HG02678 (cell line): ENCODE measurements around the gene TSC2.

ENCODE experiments used
- ATAC-seq: cut with Tn5 transposase; IDR thresholded peaks from one replicate; pipeline ENCODE4 v1.9.1; 2021; ENCODE audit warnings: mild to moderate bottlenecking, moderate library complexity; ENCODE audit not compliant: unreplicated experiment

TSC2 gene

DNA sequence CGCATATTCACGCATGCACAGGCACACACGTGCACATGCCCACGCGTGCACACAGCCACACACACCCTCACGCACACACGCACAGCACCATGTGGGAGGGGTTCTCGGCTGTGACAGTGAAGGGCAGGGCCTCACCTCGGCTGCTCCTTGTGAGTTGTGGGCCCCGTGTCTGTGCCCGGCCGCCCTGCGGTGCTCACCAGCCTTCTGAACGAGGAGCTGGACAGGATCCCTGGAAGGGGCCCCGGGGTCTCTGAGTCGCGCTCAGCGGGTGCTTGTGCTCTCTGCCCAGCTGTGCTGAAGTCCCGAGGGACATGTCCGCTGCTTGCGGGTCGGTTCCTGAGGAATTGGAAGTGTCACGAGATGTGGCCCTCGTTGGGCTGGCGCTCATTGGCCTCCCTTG lies 16.1 kb downstream of the TSC2 start:
- no peak for ATAC-seq

DNA sequence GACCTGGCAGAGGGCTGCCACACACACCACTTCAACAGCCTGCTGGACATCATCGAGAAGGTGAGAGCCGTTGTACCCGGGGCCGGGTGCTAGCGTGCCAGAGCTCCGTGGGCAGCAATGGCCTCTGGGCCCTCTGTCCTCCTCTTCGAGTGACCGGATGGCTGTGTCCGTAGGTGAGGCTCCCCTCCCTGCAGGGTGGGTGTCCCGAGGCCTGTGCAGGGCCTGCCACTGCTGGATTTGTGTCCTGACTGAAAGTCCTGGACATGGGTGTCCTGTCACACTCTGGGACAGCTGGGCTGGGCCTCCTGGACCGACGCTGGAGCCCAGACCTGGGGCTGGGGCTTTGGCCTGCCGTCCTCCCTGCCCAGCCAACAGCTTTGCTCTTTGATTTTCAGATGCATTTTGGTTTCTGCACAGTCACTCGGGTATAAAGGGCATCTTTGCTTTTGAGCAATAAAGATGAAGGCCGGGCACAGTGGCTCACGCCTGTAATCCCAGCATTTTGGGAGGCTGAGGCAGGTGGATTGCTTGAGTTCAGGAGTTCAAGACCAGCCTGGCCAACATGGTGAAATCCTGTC lies 16.7 kb downstream of the TSC2 start:
- no peak for ATAC-seq

GRCh38 chr16:2066139-2066538 lies 18.4 kb downstream of the TSC2 start:
- ATAC-seq: no peak

- ATAC-seq: no peak
Measured at GRCh38 chr16:2070576-2071453, 23.0 kb downstream of the TSC2 start.

- ATAC-seq: no peak
Measured at GRCh38 chr16:2071454-2072202, 23.8 kb downstream of the TSC2 start.

- no peak for ATAC-seq
Measured at GRCh38 chr16:2072926-2073325, 25.1 kb downstream of the TSC2 start.

GRCh38 chr16:2074071-2074470 lies 26.3 kb downstream of the TSC2 start:
- ATAC-seq: no peak

GRCh38 chr16:2075631-2076030 lies 27.8 kb downstream of the TSC2 start:
- no peak for ATAC-seq

GRCh38 chr16:2076072-2076865 lies 28.5 kb downstream of the TSC2 start:
- ATAC-seq: no peak

DNA sequence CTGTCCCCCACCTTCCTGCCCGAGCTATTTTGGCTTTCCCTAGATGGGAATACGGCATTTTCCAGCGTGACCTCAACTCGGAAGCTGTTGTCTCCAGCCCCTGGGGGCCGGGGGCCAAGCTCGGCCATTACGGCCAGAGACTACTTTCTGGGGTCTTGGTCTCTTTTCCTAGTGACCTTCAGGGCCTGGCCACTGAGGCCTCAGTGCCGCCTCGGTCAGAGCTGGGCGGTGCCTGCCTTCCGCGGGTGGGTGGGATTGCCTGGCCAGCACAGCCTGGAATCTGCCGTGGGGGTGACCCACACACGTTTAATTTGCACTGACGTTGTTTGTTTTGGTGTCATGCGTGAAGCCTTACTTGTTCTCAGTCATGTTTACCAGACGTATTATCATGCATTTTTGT lies 29.2 kb downstream of the TSC2 start:
- ATAC-seq: no peak

GRCh38 chr16:2077696-2078095 lies 29.9 kb downstream of the TSC2 start:
- no peak for ATAC-seq

DNA sequence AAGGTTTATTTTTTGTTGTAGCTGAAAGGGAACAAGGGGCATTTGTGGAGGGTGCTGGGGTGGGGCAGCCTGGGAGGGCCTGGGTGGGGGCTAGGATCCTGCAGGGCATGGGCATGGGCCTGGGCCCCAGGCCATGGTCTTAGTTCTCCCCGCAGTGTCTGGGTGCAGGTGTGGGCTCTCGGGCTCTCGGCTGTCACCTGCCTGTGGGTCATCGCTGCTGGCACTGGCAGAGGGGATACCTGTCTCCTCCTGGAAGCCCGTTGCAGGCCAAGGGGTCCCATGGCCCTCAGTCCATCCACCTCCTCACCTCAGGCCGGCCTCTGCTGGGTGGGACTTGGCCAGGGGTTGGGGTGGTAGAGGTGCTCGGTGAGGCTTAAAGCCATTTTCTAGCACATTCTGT lies 30.3 kb downstream of the TSC2 start:
- ATAC-seq: no peak

DNA sequence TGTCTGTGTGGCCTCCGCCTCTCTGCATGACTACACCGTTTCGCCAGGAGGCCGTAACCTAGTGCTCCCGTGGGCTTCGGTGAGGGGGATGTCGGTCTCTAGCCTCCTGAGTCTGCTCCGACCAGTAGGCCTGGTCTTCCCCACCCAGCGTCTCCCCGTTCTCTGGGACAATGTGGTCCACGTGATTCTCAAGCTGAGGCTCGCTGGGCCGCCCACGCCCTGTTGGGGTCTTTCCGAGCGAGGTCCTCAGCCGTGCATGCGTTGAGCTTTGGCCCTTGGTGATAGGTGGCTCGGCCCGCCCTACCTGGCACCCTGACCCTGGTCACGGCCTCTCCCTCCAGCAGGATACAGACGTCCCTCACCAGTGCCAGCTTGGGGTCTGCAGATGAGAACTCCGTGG lies 30.9 kb downstream of the TSC2 start:
- no peak for ATAC-seq

DNA sequence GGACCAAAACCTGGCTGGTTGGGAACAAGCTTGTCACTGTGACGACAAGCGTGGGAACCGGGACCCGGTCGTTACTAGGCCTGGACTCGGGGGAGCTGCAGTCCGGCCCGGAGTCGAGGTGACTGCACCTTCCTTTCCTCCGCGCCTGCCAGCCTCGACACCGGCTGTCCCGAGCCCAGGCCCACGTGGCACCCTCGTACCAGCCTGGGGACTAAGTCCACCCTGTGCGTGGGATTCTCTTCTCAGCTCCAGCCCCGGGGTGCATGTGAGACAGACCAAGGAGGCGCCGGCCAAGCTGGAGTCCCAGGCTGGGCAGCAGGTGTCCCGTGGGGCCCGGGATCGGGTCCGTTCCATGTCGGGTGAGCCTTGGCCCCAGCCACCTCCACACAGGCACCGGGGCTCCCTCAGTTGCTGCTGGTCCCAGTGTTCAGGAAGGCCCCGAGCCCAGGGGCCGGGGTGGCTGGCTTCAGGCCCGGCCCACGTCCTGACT lies 31.6 kb downstream of the TSC2 start:
- ATAC-seq: no peak

DNA sequence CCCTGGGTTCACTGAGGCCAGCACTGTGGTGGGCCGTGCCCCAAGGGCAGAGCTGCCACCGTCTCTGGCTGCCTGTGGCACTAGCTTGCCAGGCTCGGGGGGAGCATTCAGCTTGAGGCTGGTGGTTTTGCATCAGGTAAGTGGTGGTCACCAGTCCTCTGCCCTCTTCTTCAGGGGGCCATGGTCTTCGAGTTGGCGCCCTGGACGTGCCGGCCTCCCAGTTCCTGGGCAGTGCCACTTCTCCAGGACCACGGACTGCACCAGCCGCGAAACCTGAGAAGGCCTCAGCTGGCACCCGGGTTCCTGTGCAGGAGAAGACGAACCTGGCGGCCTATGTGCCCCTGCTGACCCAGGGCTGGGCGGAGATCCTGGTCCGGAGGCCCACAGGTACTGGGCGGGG lies 32.2 kb downstream of the TSC2 start:
- ATAC-seq: no peak

DNA sequence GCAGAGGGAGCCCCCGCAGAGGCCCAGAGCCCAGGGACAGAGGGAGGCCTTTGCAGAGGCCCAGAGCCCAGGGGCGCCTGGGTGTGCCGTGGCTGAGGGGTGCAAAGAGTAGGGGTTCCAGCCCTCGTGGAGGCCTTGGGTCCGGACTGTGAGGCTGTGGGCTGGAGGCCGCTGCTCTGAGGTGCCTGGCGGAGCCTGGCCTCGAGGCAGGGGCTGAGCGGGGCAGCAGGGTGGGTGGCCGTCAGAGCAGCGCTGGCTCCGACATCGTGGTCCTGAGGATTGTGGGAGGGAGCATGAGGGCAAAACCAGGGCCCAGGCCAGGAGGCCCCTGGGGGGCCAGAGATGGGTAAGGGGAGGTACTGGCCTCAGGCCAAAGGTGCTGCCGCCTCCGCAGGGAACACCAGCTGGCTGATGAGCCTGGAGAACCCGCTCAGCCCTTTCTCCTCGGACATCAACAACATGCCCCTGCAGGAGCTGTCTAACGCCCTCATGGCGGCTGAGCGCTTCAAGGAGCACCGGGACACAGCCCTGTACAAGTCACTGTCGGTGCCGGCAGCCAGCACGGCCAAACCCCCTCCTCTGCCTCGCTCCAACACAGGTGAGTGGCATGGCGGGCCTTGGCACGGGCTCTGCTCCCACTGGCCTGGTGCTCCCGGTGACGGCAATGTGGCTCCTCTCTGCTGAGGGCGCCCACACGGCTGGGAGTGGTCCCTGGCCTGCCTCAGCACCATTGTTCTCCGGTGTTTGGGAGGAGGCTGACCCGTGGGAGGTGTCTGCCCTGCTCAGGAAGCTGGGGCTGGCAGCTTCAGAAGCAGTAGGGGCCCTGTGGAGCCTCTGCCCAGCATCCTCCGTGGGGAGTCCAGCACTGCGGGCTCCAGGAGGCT lies 33.7 kb downstream of the TSC2 start:
- no peak for ATAC-seq

DNA sequence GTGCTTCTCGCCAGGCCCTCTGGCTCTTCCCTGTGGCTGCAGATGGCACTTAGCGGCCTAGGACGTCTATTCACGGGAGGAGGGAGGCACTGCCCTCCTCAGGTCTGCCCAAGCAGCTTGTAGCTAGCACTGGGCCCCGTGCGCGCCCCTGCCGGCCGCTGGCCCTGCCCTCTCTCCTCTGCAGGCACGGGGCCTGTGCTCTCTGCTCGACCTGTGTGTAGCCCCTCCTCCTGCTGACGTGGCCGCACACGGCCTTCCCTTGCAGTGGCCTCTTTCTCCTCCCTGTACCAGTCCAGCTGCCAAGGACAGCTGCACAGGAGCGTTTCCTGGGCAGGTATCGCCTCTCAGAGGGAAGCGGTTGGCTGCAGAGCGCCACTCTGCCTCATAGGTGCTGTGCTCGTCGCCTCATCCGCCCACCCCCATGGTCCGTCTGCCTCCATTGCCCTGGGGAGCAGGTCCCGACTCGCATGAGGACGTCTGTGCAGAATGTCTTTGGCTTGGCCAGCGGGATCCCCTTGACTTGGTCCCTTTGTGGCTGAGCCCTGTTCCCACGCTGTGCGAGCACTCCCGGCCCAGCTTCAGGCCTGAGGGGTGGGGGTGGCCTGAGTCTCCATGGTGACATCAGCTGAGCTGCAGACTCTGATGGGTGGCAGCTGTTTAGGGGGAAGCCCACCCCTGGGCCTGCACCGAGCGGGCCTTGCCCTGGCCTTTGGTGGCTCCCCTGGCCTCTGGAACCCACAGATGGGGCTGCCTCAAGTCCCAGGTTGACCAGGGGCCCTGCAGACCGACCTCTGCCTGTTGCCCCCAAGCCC lies 34.6 kb downstream of the TSC2 start:
- no peak for ATAC-seq

- ATAC-seq: no peak
Measured at GRCh38 chr16:2082983-2083364, 35.2 kb downstream of the TSC2 start.

- no peak for ATAC-seq
Measured at GRCh38 chr16:2083409-2083808, 35.6 kb downstream of the TSC2 start.
